ENCODE results near the gene ACSL6. TPM values are rescaled to one million over a fixed set of nuclear protein-coding genes. Genes with fewer than 3 reads are reported as not detected.

ACSL6 gene
- total and polyA plus RNA-seq, 2 donors (not counting 1 experiment from before 2014, with no cell fraction given): 0.03 to 0.62 TPM

- Histone ChIP-seq H3K4me3 (ENCODE audit: control extremely low read depth in 1 of 5, extremely low read depth in 1 of 5, insufficient read depth in 1 of 5, low read depth in 2 of 5, low read length in 4 of 5) (no peak overlapping the region), H3K9ac (ENCODE audit: low read length) (no peak overlapping the region), H3K27ac (ENCODE audit: low read length in 2 of 2) (no peak overlapping the region), H3K4me2 (replicated peaks; ENCODE audit: low read depth, low read length, poor library complexity, severe bottlenecking) (no peak overlapping the region), H3K27me3 (replicated peaks in 1 of 4; ENCODE audit: control extremely low read depth in 1 of 4, control insufficient read depth in 3 of 4, insufficient read depth in 4 of 4, low read length in 3 of 4) (peaks cover 0 to 19% (median 10%) of the 10 kb centered on the region in 4 experiments), H3K79me2 (ENCODE audit: control insufficient read depth, insufficient read depth, low read length) (no peaks in the 10 kb centered on the region), H3K9me3 (ENCODE audit: control extremely low read depth in 1 of 3, control insufficient read depth in 2 of 3, insufficient read depth in 1 of 3, low read length in 2 of 3) (peaks cover 0 to 3% (median 0%) of the 10 kb centered on the region in 3 donors), H4K20me1 (ENCODE audit: control insufficient read depth, insufficient read depth, low read length, poor library complexity, severe bottlenecking) (no peaks in the 10 kb centered on the region), H2AFZ (ENCODE audit: insufficient read depth, low read depth, low read length, poor library complexity, severe bottlenecking) (no peak overlapping the region), H3K4me1 (ENCODE audit: control insufficient read depth in 2 of 2, insufficient read depth in 2 of 2, low read length in 2 of 2) (peaks cover 2 to 8% of the 10 kb centered on the region in 2 donors), H3K36me3 (replicated peaks in 1 of 2; ENCODE audit: control extremely low read depth in 1 of 2, control insufficient read depth in 1 of 2, extremely low read depth in 1 of 2, insufficient read depth in 2 of 2, low read length in 1 of 2) (no peaks in the 10 kb centered on the region)
- ChIA-PET CTCF (no interaction called here), POLR2A (no interaction called here)
- peaks cover 10% of the 10 kb centered on the region for H3K4me1 Mint-ChIP-seq
- H3K27me3 Mint-ChIP-seq: peaks cover 21% of the 10 kb centered on the region
- no peak overlapping the region for H3K27ac Mint-ChIP-seq
- no peaks in the 10 kb centered on the region for H3K9me3 Mint-ChIP-seq (ENCODE audit: insufficient read depth)
- ATAC-seq (ENCODE audit: low read depth) (no peak), DNase-seq (no peak)
- H3K4me3 Mint-ChIP-seq: no peak overlapping the region
- no peak for TF ChIP-seq EZH2 (IDR thresholded peaks at IDR 0.05; ENCODE audit: borderline replicate concordance, insufficient read depth, low read depth, low read length, poor library complexity, severe bottlenecking)
- no peak for TF ChIP-seq CTCF (IDR thresholded peaks at IDR 0.05)
- WGBS (ENCODE audit: insufficient coverage): 80% methylated on average over 2 of the region's 2 CpGs
- intact Hi-C loops (cut with micrococcal nuclease): no loop called here
These were observed 11.3 kb upstream of the ACSL6 start for GRCh38 chr5:132022737-132023136.

- ChIA-PET CTCF (interaction anchor here (0.6 kb wide), 1 partner anchor 44 kb away, joined by 3 read pairs; no protein-coding TSS in a partner anchor), POLR2A (no interaction called here)
- TF ChIP-seq CTCF (IDR thresholded peaks at IDR 0.05): no peak
- no peak for TF ChIP-seq EZH2 (IDR thresholded peaks at IDR 0.05; ENCODE audit: borderline replicate concordance, insufficient read depth, low read depth, low read length, poor library complexity, severe bottlenecking)
- H3K4me3 ChIP-seq (ENCODE audit: control extremely low read depth in 1 of 5, extremely low read depth in 1 of 5, insufficient read depth in 1 of 5, low read depth in 2 of 5, low read length in 4 of 5): no peak overlapping the region
- DNase-seq (no peak), ATAC-seq (ENCODE audit: low read depth) (no peak)
- intact Hi-C loops (cut with micrococcal nuclease): no loop called here
- H3K27ac ChIP-seq (ENCODE audit: low read length in 2 of 2): no peak overlapping the region
- Mint-ChIP-seq H3K27me3 (peaks cover 30% of the 10 kb centered on the region), H3K9me3 (ENCODE audit: insufficient read depth) (no peaks in the 10 kb centered on the region), H3K4me1 (peaks cover 12% of the 10 kb centered on the region), H3K27ac (no peak overlapping the region), H3K4me3 (no peak overlapping the region)
- peaks cover 0 to 25% (median 12%) of the 10 kb centered on the region in 4 experiments for H3K27me3 ChIP-seq (replicated peaks in 1 of 4; ENCODE audit: control extremely low read depth in 1 of 4, control insufficient read depth in 3 of 4, insufficient read depth in 4 of 4, low read length in 3 of 4)
- H3K9ac ChIP-seq (ENCODE audit: low read length): no peak overlapping the region
- no peak overlapping the region for H2AFZ ChIP-seq (ENCODE audit: insufficient read depth, low read depth, low read length, poor library complexity, severe bottlenecking)
- peaks cover 0 to 3% (median 0%) of the 10 kb centered on the region in 3 donors for H3K9me3 ChIP-seq (ENCODE audit: control extremely low read depth in 1 of 3, control insufficient read depth in 2 of 3, insufficient read depth in 1 of 3, low read length in 2 of 3)
- no peaks in the 10 kb centered on the region for H3K36me3 ChIP-seq (replicated peaks in 1 of 2; ENCODE audit: control extremely low read depth in 1 of 2, control insufficient read depth in 1 of 2, extremely low read depth in 1 of 2, insufficient read depth in 2 of 2, low read length in 1 of 2)
- peaks cover 6 to 11% of the 10 kb centered on the region in 2 donors for H3K4me1 ChIP-seq (ENCODE audit: control insufficient read depth in 2 of 2, insufficient read depth in 2 of 2, low read length in 2 of 2)
- no peak overlapping the region for H3K4me2 ChIP-seq (replicated peaks; ENCODE audit: low read depth, low read length, poor library complexity, severe bottlenecking)
- WGBS (ENCODE audit: insufficient coverage): no CpG with 5 or more reads among the region's 2 CpGs
- H4K20me1 ChIP-seq (ENCODE audit: control insufficient read depth, insufficient read depth, low read length, poor library complexity, severe bottlenecking): no peaks in the 10 kb centered on the region
- H3K79me2 ChIP-seq (ENCODE audit: control insufficient read depth, insufficient read depth, low read length): no peaks in the 10 kb centered on the region
These were observed 10.2 kb upstream of the ACSL6 start for GRCh38 chr5:132021654-132022053.
